ENCODE results near the gene SNX30.

The SNX30 gene

DNA sequence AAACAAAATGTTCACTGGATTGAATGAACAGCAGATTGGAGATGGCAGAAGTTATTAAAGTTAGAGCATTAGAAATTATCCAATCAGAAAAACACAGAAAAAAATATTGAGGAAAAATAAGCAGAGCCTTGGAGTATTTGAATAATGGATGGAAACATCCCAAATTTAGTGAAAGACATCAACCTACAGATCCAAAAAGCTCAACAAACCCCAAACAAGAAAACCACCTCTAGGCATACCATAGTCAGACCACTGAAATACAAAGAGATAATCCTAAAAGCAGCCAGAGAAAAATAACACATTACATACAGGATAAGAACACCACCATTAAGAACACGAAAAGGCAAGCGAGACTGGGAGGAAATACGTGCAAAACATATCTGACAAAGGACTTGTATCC is 37.9 kb upstream of the SNX30 start:
- TF ChIP-seq, protein P1, sequence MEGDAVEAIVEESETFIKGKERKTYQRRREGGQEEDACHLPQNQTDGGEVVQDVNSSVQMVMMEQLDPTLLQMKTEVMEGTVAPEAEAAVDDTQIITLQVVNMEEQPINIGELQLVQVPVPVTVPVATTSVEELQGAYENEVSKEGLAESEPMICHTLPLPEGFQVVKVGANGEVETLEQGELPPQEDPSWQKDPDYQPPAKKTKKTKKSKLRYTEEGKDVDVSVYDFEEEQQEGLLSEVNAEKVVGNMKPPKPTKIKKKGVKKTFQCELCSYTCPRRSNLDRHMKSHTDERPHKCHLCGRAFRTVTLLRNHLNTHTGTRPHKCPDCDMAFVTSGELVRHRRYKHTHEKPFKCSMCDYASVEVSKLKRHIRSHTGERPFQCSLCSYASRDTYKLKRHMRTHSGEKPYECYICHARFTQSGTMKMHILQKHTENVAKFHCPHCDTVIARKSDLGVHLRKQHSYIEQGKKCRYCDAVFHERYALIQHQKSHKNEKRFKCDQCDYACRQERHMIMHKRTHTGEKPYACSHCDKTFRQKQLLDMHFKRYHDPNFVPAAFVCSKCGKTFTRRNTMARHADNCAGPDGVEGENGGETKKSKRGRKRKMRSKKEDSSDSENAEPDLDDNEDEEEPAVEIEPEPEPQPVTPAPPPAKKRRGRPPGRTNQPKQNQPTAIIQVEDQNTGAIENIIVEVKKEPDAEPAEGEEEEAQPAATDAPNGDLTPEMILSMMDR (IDR thresholded peaks at IDR 0.05) = no peak
- H3K9me3 ChIP-seq (ENCODE audit: control insufficient read depth, low read length) = no peaks in the 10 kb centered on the region
- no peaks in the 10 kb centered on the region for H3K4me1 ChIP-seq
- H3K27me3 ChIP-seq (ENCODE audit: control insufficient read depth, insufficient read depth, low read length) = no peaks in the 10 kb centered on the region
- no peak overlapping the region for H2AFZ ChIP-seq
- H3K36me3 ChIP-seq (ENCODE audit: control insufficient read depth, insufficient read depth, low read length) = no peaks in the 10 kb centered on the region
- no peak overlapping the region for H3K27ac ChIP-seq
- no peak overlapping the region for H3K4me2 ChIP-seq (ENCODE audit: low read length)
- H3K9ac ChIP-seq = no peak overlapping the region
- no peak overlapping the region for H3K4me3 ChIP-seq (ENCODE audit: low read depth, low read length)
- no peaks in the 10 kb centered on the region for H3K79me2 ChIP-seq

DNA sequence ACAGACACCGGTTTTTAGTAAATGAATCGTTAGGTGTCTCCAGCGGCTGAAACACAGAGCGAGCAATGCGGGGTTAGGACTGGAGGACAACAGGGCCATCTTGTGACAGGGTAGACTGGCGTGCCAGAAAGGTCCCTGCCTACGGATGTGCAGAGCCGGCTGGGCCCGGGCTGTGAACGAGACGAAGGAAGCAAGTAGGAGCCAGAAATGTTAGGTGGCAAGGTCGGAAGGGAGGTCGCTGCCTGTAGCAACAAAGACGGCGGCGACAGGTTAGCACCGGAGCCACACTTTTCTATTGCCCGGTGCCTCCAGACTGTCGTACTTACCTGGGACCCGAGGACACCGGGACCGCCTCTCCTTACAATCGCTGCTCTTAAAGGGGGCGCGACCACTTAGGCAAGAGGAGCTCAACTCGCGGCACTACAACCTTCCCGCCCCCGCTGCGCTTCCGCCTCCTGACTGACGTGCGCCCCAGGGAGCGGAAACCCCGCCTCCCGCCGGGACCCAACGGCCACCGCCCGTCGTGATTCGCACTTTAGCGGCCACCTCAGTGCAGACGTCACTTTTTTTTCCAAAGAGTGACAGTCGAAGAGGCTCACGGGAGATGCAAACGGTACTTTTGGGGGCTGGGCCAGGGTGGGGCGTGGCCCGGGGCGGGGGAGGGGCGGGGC is 32.8 kb upstream of the SNX30 start, which contains the start of gene INIP:
TSS of gene INIP (minus strand) at position 457 of the 671 bp plus-strand sequence. CDS start 1,632 bp downstream, outside the sequence.
- Histone ChIP-seq H3K27me3 (ENCODE audit: control insufficient read depth, insufficient read depth, low read length) (no peaks in the 10 kb centered on the region), H3K4me1 (no peaks in the 10 kb centered on the region), H3K79me2 (no peaks in the 10 kb centered on the region), H3K9me3 (ENCODE audit: control insufficient read depth, low read length) (no peaks in the 10 kb centered on the region), H2AFZ (peak within 1 kb of the TSS; percentile 85), H3K36me3 (ENCODE audit: control insufficient read depth, insufficient read depth, low read length) (no peaks in the 10 kb centered on the region), H3K27ac (peak within 1 kb of the TSS; percentile 77), H3K9ac (no peak within 1 kb of the TSS), H3K4me3 (ENCODE audit: low read depth, low read length) (peak within 1 kb of the TSS; percentile 96), H3K4me2 (ENCODE audit: low read length) (peak within 1 kb of the TSS; percentile 84)
- TF ChIP-seq, protein P1 (IDR thresholded peaks at IDR 0.05) = no peak

DNA sequence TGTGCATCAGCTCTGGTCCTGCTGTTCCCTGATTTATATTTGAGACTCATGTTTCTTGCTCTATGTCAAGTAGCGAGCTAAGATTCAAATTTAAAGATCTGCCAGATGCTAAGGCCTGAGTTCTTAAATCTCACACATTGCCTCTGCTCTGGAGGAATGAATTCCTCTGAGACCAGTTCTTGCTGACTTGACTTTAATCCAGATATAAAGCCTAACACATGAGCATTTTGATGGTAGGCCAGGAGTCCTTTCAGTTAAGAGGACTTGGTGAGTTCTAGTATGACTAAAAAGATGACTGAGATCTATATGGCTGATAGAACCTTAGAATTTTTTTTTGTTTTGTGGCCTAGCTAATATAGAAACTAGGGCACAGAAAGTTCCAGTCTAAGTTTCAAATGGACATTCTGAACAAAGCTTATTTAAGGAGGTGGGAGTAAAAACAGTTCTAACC is 31.3 kb upstream of the SNX30 start:
- no peaks in the 10 kb centered on the region for H3K9me3 ChIP-seq (ENCODE audit: control insufficient read depth, low read length)
- H3K27me3 ChIP-seq (ENCODE audit: control insufficient read depth, insufficient read depth, low read length) = no peaks in the 10 kb centered on the region
- H3K4me3 ChIP-seq (ENCODE audit: low read depth, low read length) = no peak overlapping the region
- H3K9ac ChIP-seq = no peak overlapping the region
- H3K36me3 ChIP-seq (ENCODE audit: control insufficient read depth, insufficient read depth, low read length) = no peaks in the 10 kb centered on the region
- no peak overlapping the region for H3K27ac ChIP-seq
- no peaks in the 10 kb centered on the region for H3K79me2 ChIP-seq
- H3K4me1 ChIP-seq = no peaks in the 10 kb centered on the region
- TF ChIP-seq, protein P1 (IDR thresholded peaks at IDR 0.05) = no peak
- H3K4me2 ChIP-seq (ENCODE audit: low read length) = no peak overlapping the region
- peak overlapping the region; percentile 33 for H2AFZ ChIP-seq

DNA sequence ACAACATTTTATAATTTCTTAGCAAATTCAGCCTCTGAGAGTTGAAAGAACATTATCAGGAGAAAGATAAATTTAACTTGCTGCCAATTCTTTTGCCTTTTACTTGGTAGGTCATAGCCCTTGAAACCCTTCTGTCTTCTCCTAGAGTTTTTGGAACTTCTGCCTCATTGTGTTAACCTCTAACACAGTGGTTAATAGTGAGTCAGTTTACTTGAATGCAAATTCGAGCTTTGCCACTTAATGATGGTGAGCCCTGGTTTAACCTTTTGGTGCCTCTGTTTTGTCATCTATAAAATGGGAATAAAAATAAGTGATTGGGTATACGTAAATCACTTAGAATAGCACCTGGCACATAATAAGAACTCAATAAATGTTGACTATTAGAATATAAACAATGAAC is 30.9 kb upstream of the SNX30 start:
- TF ChIP-seq, protein P1 (IDR thresholded peaks at IDR 0.05) = no peak
- H3K4me1 ChIP-seq = no peaks in the 10 kb centered on the region
- no peak overlapping the region for H3K9ac ChIP-seq
- H3K4me2 ChIP-seq (ENCODE audit: low read length) = no peak overlapping the region
- no peak overlapping the region for H3K27ac ChIP-seq
- H3K27me3 ChIP-seq (ENCODE audit: control insufficient read depth, insufficient read depth, low read length) = no peaks in the 10 kb centered on the region
- H3K4me3 ChIP-seq (ENCODE audit: low read depth, low read length) = no peak overlapping the region
- no peaks in the 10 kb centered on the region for H3K9me3 ChIP-seq (ENCODE audit: control insufficient read depth, low read length)
- H3K79me2 ChIP-seq = no peaks in the 10 kb centered on the region
- H3K36me3 ChIP-seq (ENCODE audit: control insufficient read depth, insufficient read depth, low read length) = no peaks in the 10 kb centered on the region
- no peak overlapping the region for H2AFZ ChIP-seq
